ENCODE measurements around the gene PSMA2.

GRCh38 chr7:42930889-42931288, 1.1 kb downstream of the PSMA2 start:
- TF ChIP-seq CTCF (IDR thresholded peaks at IDR 0.05) (no peak), POLR2A (IDR thresholded peaks at IDR 0.05) (no peak)

Data from right lobe of liver (tissue), 4 donors.